ENCODE measurements around the gene RALGAPA2. TPM values are rescaled to one million over a fixed set of nuclear protein-coding genes. Genes with fewer than 3 reads are reported as not detected.

The RALGAPA2 gene
- total RNA-seq, 1 experiment from 2014 or later, result 25.1 TPM

DNA sequence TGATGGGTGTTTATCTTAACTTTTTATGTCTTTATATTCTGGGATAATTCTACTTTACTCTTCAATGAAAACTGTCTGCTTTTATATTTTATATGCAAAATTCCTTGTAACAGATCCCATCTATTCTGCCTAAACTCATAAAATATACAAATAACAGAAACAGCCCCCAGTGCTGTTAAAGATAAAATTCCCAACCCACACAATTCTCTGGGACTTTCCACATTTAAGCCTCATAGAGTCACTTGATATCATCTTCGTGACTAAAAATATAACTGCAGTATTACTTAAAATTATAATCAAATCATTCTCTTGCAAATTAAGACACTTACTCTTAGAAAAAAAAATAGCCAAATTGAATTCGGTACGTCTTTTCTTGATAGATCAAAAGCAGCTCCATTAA, 284.4 kb downstream of the RALGAPA2 start:
- Histone ChIP-seq H3K4me3 (no peak overlapping the region), H3K36me3 (no peaks in the 10 kb centered on the region), H3K9me3 (replicated peaks) (no peaks in the 10 kb centered on the region), H3K4me1 (peaks cover 3% of the 10 kb centered on the region; the same call in 1 of the 2 replicates), H3K27me3 (no peaks in the 10 kb centered on the region), H3K27ac (no peak overlapping the region)
- DNase-seq, result no peak

- no peak overlapping the region for H3K27ac ChIP-seq
- H3K9me3 ChIP-seq (replicated peaks), result no peaks in the 10 kb centered on the region
- H3K36me3 ChIP-seq, result no peaks in the 10 kb centered on the region
- peaks cover 3% of the 10 kb centered on the region; the same call in 1 of the 2 replicates for H3K4me1 ChIP-seq
- no peak overlapping the region for H3K4me3 ChIP-seq
- H3K27me3 ChIP-seq, result no peaks in the 10 kb centered on the region
- DNase-seq, result no peak
These were observed 285.1 kb downstream of the RALGAPA2 start for GRCh38 chr20:20427227-20427864.

DNA sequence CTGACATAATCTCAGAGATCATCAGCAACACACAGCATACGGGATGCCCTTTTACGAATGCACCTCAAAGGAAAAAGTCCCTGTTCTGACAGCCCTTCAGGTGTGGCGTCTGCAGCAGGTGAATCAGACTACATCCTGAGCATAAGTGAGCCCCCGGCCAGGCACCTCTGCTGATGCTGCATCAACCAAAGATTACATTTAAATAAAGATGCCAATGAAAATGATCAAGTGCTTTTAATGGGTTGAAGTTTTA, 285.9 kb downstream of the RALGAPA2 start:
- Histone ChIP-seq H3K4me1 (peaks cover 3% of the 10 kb centered on the region; the same call in 1 of the 2 replicates), H3K27me3 (no peaks in the 10 kb centered on the region), H3K4me3 (no peak overlapping the region), H3K36me3 (no peaks in the 10 kb centered on the region), H3K9me3 (replicated peaks) (no peaks in the 10 kb centered on the region), H3K27ac (no peak overlapping the region)
- DNase-seq, result no peak

- Histone ChIP-seq H3K27ac (no peak overlapping the region), H3K36me3 (no peaks in the 10 kb centered on the region), H3K4me3 (no peak overlapping the region), H3K27me3 (no peaks in the 10 kb centered on the region), H3K4me1 (peaks cover 3% of the 10 kb centered on the region; the same call in 1 of the 2 replicates), H3K9me3 (replicated peaks) (no peaks in the 10 kb centered on the region)
- DNase-seq, result no peak
These were observed 286.4 kb downstream of the RALGAPA2 start for GRCh38 chr20:20425823-20426654.

DNA sequence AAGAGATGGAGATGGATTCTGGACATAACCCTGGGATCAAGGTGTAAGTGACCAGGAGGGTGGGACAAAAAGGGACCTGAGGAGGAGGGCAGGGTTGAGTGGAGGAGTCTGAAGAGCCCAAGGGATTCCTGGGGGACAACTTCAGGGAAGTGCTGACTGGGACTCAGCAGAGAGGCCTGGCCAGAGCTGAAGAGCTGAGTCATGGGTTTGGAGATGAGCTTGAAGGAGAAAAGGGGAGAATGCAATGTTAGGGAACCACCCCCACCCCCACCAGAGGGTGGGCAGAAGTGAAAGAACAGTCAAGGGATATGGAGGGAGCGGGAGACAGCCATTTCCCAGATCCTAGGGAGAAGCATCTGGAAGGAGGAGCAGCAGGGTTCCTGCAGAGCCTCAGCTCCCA, 289.3 kb downstream of the RALGAPA2 start:
- Histone ChIP-seq H3K4me3 (no peak overlapping the region), H3K4me1 (no peaks in the 10 kb centered on the region), H3K36me3 (no peaks in the 10 kb centered on the region), H3K27me3 (no peaks in the 10 kb centered on the region), H3K27ac (no peak overlapping the region), H3K9me3 (replicated peaks) (no peaks in the 10 kb centered on the region)
- no peak for DNase-seq

DNA sequence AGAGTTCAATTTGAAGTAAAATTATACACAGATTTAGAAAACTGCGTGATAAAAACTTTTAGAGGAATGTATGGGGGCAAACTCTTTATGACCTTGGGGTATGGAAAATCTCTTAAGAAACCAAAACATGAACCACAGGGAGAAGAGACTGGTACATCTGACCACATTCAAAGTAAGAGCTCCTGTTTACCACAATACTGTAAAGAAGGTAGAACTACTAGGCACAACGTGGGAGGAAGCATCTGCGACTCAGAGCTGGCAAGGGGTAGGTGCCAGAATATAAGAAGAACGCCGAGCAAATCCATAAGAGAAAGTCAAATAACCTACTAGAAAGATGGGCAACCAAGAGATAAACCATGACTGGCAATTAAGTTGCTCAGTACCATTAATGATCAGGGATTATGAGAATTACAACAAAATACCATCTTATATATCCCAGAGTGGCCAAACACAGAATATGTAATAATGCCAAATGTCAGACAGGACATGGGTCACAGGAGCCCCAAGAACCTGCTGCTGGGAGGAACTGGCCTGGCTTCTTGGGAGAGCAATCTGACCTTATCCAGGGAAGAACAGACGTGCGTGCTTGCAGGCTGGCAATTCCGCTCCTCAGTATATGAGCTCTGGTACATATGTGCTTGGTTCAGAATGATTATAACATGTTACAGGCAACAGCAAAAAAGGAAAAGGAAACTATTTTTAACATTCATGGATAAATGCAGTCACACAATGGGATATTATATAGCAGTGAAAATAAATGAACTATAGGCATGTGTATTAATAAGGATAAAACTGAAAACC, 294.4 kb downstream of the RALGAPA2 start:
- peaks cover under 1% of the 10 kb centered on the region for H3K4me1 ChIP-seq
- H3K27me3 ChIP-seq, result no peaks in the 10 kb centered on the region
- no peak for DNase-seq
- H3K9me3 ChIP-seq (replicated peaks), result no peaks in the 10 kb centered on the region
- no peaks in the 10 kb centered on the region for H3K36me3 ChIP-seq
- no peak overlapping the region for H3K4me3 ChIP-seq
- H3K27ac ChIP-seq, result no peak overlapping the region

DNA sequence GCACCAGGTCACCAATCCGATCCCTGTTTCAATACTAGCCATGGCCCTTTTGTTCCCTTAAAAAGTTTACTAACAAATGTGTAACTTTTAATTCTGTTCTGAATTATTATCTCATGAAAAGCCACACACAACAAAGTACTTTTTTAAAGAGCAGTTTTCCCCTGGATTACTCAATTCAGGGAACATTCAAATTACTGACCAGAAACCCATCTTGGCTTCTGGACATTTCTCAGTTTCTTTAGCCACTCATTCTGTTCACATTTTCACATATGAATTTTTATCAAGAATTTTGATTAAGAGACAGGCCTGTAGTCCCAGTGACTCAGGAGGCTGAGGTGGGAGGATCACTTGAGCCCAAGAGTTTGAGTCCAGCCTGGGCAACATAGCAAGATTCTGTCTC, 297.1 kb downstream of the RALGAPA2 start:
- no peak overlapping the region for H3K4me3 ChIP-seq
- no peaks in the 10 kb centered on the region for H3K9me3 ChIP-seq (replicated peaks)
- H3K4me1 ChIP-seq, result peaks cover 11% of the 10 kb centered on the region
- no peak for DNase-seq
- H3K27ac ChIP-seq, result no peak overlapping the region
- no peaks in the 10 kb centered on the region for H3K36me3 ChIP-seq
- H3K27me3 ChIP-seq, result no peaks in the 10 kb centered on the region

DNA sequence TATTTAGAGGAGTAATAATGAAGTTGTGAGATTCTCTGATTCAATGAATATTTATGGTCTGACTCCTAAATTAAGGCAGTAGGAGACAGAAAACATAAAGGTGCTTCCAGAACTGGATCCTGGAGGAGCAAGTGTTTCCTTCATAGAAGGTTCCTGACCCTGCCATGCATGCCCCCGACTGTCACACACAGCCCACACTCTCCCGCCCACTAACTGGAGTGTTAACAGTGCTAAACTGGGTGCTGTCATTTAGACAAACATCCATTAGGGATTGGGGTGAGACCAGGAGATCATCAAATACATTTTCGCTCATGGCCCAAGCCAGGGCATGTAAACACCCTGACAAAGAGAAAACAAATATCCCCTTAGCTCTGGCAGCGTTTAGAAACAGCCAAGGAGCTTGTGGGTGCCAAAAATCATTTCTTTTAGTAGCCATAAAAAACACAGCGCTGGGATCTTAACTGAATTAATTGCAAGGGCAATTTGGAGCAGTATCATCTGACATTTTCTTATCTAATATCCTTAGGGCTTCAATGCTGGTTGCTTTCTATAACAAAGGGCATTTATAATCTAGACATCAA, 297.7 kb downstream of the RALGAPA2 start:
- no peak overlapping the region for H3K27ac ChIP-seq
- peaks cover 11% of the 10 kb centered on the region for H3K4me1 ChIP-seq
- H3K4me3 ChIP-seq, result no peak overlapping the region
- H3K36me3 ChIP-seq, result no peaks in the 10 kb centered on the region
- H3K9me3 ChIP-seq (replicated peaks), result no peaks in the 10 kb centered on the region
- H3K27me3 ChIP-seq, result no peaks in the 10 kb centered on the region
- DNase-seq, result no peak

DNA sequence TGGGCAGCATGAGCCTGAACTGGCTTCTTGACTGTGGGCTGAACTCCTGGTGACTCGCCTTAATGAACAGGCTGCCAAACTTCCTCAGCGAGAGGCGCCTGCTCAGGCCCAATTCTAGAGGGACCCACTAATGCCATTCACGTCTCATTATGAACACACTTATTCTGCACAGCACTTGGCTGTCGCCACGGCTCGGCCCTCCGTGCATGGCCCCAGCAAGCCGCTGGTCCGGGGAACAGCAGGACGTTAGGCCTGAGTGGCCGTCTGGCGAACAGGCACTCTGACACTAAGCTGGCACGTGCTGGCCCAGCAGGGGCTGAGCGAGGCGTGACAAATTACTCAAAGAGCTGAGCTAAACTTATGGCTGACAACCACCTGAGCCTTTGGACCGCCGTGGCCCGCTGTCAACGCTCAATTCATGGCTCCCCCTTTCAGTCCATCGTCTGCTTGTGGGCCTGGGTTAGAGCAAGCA, 298.6 kb downstream of the RALGAPA2 start:
- Histone ChIP-seq H3K36me3 (no peaks in the 10 kb centered on the region), H3K27ac (no peak overlapping the region), H3K4me3 (no peak overlapping the region), H3K27me3 (no peaks in the 10 kb centered on the region), H3K4me1 (peaks cover 16% of the 10 kb centered on the region), H3K9me3 (replicated peaks) (no peaks in the 10 kb centered on the region)
- DNase-seq, result no peak

DNA sequence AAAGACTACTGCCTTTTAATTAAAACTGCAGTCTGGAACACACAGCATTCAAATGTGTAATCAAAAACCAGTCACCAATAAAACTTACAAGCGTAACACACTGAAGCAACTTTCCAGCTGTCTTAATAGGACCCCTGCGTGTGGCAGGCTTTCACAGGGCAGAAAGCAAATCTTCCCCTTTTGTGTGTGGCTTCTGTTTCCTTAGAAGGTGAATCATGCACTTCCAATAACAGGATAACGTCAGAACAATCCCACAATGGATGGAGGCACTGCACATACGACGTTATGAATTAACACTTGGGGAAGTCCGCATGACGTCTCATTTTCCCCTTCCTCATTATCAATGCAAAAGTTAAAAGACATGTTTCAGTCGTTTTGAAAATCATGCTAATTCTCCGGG, 299.7 kb downstream of the RALGAPA2 start:
- H3K4me3 ChIP-seq, result no peak overlapping the region
- no peak overlapping the region for H3K27ac ChIP-seq
- H3K4me1 ChIP-seq, result peaks cover 27% of the 10 kb centered on the region
- no peaks in the 10 kb centered on the region for H3K9me3 ChIP-seq (replicated peaks)
- no peaks in the 10 kb centered on the region for H3K27me3 ChIP-seq
- peak in 1 of 2 experiments; percentile 54 for DNase-seq
- no peaks in the 10 kb centered on the region for H3K36me3 ChIP-seq

GRCh38 chr20:20411836-20412235, 300.6 kb downstream of the RALGAPA2 start:
- Histone ChIP-seq H3K27ac (no peak overlapping the region), H3K27me3 (no peaks in the 10 kb centered on the region), H3K9me3 (replicated peaks) (no peaks in the 10 kb centered on the region), H3K4me1 (peaks cover 36% of the 10 kb centered on the region), H3K4me3 (no peak overlapping the region), H3K36me3 (no peaks in the 10 kb centered on the region)
- no peak for DNase-seq

DNA sequence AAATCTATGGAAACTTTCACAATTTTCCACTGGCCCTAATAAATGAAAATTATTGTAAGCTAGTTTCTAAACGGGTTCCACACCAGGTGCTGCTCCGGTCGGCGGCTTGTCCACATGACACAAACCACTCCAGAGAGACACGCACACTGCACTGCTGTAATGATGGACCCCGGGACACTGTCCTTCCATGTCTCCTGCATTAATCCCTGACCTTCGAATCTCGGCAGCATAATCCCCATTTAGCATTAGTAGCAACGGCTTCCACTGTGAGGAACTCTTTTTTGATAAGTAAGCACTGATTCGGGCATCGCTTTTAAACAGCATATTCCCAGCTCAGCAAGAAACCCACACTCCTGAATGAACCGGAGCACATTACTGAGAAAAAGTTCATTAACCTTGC, 301.0 kb downstream of the RALGAPA2 start:
- H3K4me3 ChIP-seq, result no peak overlapping the region
- peaks cover 40% of the 10 kb centered on the region for H3K4me1 ChIP-seq
- no peaks in the 10 kb centered on the region for H3K9me3 ChIP-seq (replicated peaks)
- DNase-seq, result no peak
- no peaks in the 10 kb centered on the region for H3K36me3 ChIP-seq
- no peaks in the 10 kb centered on the region for H3K27me3 ChIP-seq
- H3K27ac ChIP-seq, result no peak overlapping the region

DNA sequence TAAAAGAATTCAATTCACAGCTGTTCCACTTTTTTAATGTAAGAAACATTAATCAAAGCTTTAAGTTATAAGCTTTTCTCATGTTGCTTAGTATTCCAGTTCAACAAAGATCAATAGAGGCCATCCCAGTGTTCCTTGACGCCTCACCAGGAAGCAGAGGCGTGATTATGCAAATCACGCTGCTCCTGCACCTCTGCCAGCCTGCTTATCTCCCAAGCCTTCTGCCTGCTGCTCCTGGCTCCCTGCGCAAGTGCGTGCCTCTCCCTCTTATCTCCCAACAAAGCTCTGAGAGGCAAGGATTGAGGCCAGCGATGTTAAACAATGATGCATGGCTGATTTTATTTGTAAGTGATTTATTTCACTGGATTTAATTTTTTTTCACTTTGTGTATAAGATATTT, 301.8 kb downstream of the RALGAPA2 start:
- Histone ChIP-seq H3K27me3 (no peaks in the 10 kb centered on the region), H3K4me3 (no peak overlapping the region), H3K4me1 (peaks cover 47% of the 10 kb centered on the region), H3K9me3 (replicated peaks) (no peaks in the 10 kb centered on the region), H3K27ac (no peak overlapping the region), H3K36me3 (no peaks in the 10 kb centered on the region)
- DNase-seq, result no peak

- Histone ChIP-seq H3K4me3 (no peak overlapping the region), H3K4me1 (peaks cover 50% of the 10 kb centered on the region), H3K36me3 (no peaks in the 10 kb centered on the region), H3K27me3 (no peaks in the 10 kb centered on the region), H3K9me3 (replicated peaks) (no peaks in the 10 kb centered on the region), H3K27ac (no peak overlapping the region)
- DNase-seq, result no peak
These were observed 303.1 kb downstream of the RALGAPA2 start for GRCh38 chr20:20409331-20409730.
